ENCODE data around the gene BNIPL.

BNIPL gene

DNA sequence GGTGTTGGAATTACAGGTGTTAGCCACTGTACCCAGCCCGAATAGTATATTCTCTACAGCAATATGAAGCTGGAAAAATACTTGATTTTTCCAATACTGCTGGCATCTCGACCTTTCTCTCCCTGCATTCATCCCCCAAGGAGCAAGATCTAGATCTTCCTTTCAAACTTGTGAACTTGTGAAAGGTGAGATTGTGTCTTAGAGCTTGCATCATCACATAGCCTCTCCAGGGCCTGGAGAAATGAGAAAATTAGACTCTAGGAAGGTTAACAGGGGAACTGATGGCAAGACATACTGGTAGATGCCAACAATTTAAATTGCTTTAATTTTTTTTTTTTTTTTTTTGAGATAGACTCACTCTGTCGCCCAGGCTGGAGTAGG is 26.1 kb upstream of the BNIPL start:
- no peak for DNase-seq

DNA sequence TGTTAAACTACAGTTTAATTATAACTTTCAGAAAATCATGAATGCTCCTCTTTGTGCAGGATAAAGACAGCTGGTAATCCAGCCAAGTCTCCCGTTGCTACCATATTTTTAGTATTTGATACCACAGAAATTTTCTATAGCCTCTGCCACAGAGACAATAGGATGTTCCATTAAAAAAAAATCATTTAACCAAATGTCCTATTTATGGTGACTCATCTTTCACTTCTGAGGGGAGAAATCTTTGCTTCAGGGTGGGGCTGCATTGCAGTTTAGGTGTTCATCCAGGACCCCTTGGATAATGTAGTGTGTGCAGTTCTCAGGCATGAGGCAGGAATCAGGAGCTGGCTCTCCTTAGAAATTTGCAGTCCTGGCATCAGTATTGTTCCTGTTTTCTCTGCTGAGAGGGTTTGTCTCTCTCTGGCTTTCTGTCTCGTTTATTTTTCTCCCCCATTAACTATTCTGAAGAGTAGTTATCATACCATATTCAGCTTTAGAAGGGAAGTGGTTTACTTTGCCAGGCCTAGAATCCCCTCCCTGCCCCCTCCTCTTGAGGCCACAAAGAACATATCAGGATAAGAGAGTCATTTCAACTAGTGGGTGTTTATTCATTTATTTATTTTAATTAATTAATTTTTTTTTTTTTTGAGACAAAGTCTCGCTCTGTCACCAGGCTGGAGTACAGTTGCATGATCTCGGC is 25.1 kb upstream of the BNIPL start:
- DNase-seq, result no peak

DNA sequence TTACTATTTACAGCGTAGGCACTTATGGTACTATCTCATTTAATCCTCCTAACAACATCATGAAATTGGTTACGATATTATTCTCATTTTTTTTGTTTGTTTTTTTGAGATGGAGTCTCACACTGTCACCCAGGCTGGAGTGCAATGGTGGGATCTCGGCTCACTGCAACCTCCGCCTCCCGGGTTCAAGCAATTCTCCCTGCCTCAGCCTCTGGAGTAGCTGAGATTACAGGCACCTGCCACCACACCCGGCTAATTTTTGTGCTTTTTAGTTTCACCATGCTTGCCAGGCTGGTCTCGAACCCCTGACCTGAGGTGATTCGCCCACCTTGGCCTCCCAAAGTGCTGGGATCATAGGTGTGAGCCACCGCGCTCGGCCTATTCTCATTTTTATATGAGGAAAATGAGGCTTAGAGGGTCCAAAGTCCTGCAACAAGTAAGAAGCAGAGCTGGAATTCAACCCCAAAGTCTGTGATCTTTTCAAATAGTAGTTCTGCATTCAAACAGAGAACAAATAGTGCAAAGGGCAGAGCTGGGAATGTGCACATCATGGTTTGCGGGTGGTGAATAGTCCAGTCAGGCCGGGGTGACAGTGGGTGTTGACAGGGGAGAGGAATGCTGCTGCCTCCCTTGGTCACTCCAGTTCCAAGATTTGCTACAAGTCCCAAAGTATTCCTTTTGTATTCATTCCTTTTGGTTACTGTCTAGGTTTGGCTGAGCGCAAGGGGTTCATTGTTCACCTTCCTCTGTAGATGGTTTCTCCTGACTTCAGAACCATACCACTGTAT is 23.5 kb upstream of the BNIPL start:
- no peak for DNase-seq

DNA sequence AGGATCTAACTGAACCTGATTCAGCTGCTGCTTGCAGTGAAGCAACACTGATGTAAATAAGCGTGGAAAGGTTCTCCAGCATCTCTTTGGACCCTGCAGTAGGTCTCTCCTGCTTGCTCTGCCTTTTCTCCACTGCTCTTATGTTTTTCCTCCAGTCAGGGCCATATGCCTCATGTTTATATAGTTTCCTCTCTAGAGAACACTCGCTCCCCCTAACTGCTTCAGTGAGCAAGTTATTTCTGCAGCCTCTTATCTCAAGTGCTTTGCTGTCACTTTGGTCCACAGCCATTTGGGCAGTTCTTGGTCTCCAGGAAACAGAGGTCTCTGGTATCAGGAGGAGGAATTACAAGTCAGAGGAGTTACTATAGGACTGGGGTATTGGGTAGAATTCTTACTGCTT is 22.9 kb upstream of the BNIPL start:
- peak in 2 of 3 experiments; percentile 36 to 92 for DNase-seq

DNA sequence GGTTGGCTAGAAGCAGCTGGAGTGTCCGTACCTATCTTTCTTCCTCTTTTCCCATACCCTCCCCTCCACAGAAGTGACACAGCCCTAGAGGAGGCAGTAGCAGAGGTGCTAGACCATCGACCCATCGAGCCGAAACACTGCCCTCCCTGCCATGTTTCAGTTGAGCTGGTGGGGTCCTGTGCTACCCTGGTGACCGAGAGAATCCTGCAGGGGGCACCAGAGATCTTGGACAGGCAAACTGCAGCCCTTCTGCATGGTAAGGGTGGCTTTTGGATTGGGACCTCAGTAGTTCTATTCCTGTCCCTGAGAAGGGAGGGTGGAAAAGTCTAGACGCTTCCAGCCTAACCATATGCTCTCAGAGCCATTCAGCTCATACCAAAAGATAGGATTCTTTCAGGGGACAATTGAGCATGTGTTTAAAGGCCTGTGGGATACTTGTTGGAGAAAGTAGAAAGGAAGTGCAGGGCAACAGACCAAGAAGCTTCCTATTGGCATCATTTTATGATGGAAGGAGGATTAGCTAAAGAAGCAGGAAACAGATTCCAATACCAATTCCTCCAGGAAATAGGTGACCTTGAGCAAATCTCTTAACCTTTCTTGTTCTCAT is 11.7 kb upstream of the BNIPL start:
- DNase-seq, result peak; percentile 38 to 81 (median 73)

DNA sequence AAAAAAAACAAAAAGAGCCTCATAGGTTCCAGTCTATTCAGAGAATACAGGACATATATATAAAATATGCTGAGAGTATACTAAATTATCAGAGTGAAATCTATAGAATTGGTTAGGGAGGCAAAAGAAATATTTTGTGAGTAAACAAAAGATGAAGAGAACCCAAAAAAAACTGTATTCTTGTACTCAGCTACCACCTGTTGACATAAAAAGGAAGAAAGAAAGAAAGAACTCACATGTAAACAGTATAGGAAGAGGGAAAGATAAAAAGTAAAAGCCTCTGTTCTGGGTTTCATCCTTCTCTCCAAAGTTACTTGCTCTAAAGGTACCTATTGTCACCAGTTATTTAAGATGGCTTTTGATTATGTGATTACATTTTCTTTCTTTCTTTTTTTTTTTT is 9.9 kb upstream of the BNIPL start:
- no peak for DNase-seq

DNA sequence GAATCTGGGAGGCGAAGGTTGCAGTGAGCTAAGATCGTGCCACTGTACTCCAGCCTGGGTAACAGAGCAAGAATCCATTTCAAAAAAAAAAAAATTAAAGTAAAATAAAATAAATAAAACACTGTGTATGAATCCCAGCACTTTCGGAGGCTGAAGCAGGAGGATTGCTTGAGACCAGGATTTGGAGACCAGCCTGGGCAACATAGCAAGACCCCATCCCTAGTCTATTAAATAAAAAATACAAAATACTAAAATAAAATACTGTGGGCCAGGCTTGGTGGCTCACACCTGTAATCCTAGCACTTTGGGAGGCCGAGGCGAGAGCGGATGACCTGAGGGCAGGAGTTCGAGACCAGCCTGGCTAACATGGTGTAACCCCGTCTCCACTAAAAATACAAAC is 4.2 kb upstream of the BNIPL start:
- DNase-seq, result no peak

DNA sequence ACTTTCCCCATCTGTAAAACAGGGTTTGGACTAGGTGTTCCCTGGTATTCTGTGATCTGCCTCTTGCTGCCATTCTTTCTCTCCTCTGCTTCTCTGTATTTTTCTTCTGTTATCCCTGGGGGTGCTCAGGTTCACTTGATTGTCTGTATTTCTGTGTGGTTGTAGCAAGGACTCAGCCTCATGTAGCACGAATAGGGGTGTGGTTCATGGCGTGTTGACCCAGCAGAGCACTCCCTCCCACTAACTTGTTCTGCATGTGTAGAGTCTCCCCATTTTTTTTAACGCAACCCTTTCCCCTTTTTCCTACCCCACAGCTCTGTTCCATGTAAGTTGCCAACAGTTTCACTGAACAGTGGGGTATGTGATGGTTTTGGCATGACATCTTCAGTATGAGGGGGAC is 1.2 kb upstream of the BNIPL start:
- DNase-seq, result no peak

DNA sequence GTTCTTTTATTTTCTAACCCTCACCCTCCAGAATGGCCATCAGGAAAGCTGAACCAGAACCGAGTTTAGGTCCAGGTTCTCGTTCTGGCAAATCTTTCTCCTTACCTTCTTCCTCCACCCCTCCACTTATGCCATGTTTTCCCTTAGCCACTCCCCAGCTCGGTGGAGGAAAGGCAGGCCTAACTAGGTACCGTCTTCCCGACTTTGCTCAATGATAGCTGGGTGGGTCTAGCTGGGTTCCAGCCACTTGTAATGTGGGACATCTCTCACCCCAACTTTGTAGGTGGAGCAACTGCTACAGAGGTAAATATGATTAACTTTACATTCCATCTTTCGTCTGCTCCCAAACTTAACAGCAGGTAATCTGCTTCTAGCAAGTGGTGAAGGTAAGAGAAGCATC is 646 bp downstream of the BNIPL start:
- no peak for DNase-seq

DNA sequence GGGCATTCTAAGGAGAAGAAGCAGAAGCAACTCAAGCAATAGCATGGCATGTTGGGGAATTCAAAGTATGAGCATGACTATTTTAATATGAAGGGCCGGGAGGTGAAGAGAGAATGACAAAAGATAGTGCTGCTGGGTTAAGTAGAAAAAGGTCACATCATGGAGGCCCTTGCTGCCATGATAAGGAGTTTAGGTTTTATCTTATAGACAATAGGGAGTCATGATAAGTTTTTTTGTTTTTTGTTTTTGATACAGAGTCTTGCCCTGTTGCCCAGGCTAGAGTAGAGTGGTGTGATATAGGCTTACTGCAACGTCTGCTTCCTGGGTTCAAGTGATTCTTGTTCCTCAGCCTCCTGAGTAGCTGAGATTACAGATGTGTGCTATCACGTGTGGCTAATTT is 3.1 kb downstream of the BNIPL start:
- DNase-seq, result no peak

DNA sequence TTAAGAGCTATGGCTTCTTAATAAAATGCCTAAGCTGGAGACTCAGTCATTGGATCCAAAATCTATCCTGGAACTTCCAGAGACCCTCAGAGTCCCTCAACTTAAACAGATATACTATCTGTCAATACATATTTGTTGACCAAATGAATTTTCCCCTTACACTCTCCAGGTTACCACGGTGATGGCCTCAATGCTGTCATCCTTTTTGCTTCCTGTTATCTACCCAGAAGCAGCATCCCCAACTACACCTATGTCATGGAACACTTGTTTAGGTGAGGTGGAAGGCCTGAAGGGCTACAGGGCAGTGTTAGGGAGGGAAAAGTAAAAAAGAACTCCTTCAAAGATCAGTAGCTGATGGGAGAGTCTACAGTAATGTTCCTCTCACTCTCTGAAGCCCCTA is 6.8 kb downstream of the BNIPL start:
- no peak for DNase-seq

DNA sequence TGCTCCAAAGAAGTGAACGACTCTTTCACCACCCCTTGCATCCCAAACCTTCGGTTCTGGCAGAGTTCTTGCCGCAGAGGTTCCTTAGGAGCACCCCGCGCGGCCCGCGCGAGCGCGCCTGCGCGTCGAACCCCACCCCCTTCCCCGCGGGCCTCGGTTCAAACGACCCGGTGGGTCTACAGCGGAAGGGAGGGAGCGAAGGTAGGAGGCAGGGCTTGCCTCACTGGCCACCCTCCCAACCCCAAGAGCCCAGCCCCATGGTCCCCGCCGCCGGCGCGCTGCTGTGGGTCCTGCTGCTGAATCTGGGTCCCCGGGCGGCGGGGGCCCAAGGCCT is 11.2 kb downstream of the BNIPL start, which contains the start of gene C1orf56:
Gene C1orf56 (plus strand): TSS at position 161 of the 334 bp plus-strand sequence. CDS start 97 bp downstream, at position 258.
- DNase-seq, result peak; percentile 83 to 87 (median 85)

DNA sequence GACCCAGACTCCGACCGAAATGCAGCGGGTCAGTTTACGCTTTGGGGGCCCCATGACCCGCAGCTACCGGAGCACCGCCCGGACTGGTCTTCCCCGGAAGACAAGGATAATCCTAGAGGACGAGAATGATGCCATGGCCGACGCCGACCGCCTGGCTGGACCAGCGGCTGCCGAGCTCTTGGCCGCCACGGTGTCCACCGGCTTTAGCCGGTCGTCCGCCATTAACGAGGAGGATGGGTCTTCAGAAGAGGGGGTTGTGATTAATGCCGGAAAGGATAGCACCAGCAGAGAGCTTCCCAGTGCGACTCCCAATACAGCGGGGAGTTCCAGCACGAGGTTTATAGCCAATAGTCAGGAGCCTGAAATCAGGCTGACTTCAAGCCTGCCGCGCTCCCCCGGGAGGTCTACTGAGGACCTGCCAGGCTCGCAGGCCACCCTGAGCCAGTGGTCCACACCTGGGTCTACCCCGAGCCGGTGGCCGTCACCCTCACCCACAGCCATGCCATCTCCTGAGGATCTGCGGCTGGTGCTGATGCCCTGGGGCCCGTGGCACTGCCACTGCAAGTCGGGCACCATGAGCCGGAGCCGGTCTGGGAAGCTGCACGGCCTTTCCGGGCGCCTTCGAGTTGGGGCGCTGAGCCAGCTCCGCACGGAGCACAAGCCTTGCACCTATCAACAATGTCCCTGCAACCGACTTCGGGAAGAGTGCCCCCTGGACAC is 11.7 kb downstream of the BNIPL start:
- peak; percentile 74 to 83 (median 79) for DNase-seq

DNA sequence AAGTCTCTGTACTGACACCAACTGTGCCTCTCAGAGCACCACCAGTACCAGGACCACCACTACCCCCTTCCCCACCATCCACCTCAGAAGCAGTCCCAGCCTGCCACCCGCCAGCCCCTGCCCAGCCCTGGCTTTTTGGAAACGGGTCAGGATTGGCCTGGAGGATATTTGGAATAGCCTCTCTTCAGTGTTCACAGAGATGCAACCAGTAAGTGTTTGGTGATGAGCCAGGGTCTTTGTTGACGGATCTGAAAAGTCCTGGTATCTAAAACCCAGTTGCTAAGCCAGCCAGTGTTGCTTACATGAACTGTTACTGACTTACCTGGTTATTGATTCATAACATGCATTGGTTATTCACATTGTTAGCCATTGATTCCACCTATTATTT is 12.3 kb downstream of the BNIPL start:
- DNase-seq, result no peak

DNA sequence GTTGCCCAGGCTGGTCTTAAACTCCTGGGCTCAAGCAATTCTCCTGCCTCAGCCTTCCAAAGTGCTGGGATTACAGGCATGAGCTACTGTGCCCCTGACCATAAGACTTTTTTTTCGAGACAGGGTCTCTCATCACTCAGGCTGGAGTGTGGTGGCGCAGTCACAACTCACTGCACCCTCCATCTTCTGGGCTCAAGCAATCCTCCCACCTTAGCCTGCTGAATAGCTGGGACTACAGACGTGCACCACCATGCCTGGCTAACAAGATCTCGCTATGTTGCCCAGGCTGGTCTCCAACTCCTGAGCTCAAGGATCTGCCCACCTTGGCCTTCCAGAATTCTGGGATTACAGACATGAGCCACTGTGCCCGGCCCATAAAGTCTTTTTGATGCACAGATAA is 13.1 kb downstream of the BNIPL start:
- no peak for DNase-seq

DNA sequence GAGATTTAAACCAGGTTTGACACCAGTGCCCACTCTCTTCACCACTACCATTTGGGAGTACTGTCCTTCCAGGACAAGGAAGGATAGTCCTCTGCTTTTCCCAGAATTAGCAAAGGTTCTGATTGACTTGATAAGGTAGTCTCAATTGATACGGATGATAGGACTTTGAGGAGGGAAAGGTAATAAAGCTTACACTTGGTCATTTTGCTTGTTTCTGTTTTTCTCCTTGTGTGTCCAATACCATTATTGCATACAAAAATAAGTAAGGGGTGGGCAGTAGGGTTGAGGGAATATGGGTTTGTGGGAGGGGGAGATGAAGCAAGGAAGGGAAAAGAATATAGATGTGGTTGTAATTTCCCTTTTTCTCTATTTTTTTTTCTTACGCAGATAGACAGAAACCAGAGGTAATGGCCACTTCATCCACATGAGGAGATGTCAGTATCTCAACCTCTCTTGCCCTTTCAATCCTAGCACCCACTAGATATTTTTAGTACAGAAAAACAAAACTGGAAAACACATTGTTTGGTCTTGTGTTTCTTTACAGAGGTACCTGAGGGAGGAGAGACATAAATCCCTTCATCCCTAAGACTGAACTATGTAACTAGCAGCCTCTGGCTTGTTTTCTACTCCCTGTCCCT is 13.8 kb downstream of the BNIPL start:
- DNase-seq, result no peak

DNA sequence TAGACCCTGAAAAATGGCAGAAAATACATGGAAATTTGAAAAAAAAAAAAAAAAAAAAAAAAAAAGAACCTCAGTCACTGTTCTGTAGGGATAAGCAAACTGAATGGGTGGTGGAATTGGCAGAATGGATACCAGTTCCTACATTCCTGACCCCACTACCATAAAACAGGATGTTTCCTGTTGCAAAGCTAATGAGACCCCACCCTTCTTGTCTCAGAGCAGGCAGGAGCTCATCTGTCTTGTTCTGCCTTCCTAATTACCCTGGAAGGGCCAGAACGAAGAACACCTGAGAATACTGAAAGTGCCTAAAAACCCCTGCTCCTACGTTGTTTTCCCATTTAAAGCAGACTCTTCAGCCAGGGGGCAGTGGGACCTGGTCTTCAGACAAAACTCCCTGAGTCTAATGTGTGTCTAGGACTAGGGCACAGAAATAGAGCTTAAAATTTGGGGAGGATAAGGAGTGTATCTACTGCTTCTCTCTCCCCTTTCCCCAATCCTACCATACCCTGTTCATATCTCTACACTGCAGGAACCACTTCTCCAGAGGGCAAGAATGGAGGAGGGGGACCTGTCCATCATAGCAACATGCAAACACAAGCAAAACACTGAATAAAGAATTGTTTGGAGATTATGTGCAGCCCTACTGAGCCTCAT is 15.1 kb downstream of the BNIPL start:
- DNase-seq, result no peak

DNA sequence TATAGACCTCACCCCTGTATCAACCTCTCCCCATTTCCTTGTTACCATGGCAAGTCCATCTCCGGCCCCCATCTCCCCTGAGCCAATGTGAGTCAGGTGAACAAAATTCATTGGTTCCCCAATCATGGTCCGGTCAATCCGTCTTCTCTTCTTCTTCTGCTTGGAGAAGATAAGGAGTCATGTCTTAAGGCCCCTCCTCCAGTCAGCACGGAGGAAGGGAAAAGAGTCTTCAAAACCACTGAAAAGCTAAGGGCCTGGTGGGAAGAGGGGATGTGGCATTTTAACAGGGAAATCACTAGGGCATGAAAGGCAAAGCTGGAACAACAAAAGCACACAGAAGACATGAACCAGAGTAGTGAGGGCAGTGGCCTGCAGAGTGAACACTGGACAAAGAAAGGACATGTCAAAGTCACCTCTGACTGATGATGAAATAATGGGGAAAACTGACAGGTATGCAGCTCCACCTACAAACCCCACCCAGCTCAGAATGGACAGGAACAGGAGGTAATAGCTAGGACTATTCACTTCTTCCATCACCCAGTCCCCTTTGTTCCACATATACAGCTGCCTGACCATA is 18.7 kb downstream of the BNIPL start:
- no peak for DNase-seq

DNA sequence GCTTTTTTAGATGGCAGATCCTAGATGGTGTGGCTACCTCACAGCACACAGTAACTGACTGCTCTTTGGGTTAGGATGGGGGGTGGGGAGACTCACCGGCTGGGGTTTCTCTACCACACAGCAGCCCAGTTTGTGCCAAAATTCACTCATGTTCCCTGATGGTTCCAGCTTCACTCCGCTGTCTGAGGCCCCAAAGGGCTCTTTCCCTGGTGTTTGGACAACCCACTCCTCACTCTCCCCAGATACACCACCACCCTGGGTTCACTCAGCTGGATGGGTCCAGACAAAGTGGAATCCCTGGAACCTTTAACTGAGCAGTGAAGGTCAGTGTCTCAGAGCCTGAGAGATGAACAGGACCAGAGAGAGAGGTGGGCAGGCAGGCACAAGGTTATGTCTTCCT is 19.2 kb downstream of the BNIPL start:
- no peak for DNase-seq

DNA sequence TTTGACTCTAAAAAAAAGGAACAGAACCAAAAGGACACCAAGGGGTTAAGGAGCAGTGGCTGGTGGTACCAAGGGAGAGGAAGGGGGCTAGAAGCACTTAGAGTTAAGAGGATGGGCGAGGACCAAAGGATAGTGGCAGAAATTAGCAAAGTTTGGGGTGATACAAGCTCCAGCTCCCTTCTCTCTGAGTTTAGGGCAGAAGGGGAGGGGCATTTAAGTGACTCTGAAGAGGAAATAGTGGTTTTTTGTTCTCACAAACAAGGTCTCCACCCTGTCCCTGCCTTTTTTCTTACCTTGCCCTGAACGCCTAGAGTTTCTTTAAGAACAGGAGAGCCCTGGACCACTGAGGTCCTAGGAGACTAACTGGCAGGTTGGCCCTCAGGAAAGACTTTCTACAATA is 19.8 kb downstream of the BNIPL start:
- DNase-seq, result no peak

DNA sequence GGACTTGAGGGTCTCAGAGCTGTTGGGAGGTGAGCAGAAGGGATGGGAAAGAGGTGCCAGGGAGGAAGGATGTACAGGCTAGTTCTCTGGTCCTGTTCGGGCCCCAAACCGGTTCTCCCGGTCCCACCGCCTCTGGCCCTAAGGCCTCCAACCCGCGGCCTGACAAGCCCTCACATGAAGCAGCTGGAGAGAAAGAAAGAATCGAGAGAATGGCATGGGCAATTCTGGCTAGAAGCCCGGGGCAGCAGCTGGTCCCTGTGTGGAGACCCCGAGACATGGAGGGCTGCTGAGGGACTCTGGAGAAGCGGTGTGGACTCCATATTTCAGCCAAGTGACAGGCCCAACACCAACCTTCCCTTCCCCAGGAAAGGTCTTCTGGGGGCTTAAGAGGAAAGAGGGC is 22.3 kb downstream of the BNIPL start:
- DNase-seq, result peak in 2 of 3 experiments; percentile 49 to 70

All from NCI-H1417 (cell line).